ENCODE measurements around the gene CLMN. TPM values are rescaled to one million over a fixed set of nuclear protein-coding genes. Genes with fewer than 3 reads are reported as not detected.

The CLMN gene
- total and polyA plus RNA-seq, 10 of the 15 experiments (the other 5 are each of a cell fraction or from before 2014, with no cell fraction given): 7.8 to 49.3 (median 18.5) TPM

- 59% methylated on average over 8 of the region's 8 CpGs for WGBS (ENCODE audit: insufficient coverage, insufficient replicate concordance, low lambda C conversion rate, missing lambda C conversion rate)
- no peak overlapping the region for H3K9ac ChIP-seq (ENCODE audit: control insufficient read depth, insufficient read depth, low read length)
- ChIA-PET SMC1A (ENCODE audit: uncharacterized antibody, unreplicated experiment) (interaction anchor here (0.9 to 1.1 kb wide), 2 partner anchors 9 to 34 kb away, joined by 3 read pairs; no protein-coding TSS in a partner anchor), POLR2A (no interaction called here), RAD21 (ENCODE audit: unreplicated experiment) (interaction anchor here (0.7 to 1.1 kb wide), 3 partner anchors 24 to 141 kb away, joined by 3 read pairs; no protein-coding TSS in a partner anchor), CTCF (no interaction called here)
- no TSS peak for BruUV-seq (replicated peaks)
- intact Hi-C loops (cut with micrococcal nuclease; ENCODE audit: unreplicated experiment): no loop called here
- H3K4me2 ChIP-seq (ENCODE audit: control insufficient read depth, insufficient read depth): no peak overlapping the region
- no peaks in the 10 kb centered on the region; the same call in 2 of the 3 replicates for H3K9me3 ChIP-seq (replicated peaks; ENCODE audit: control insufficient read depth, insufficient read depth, low read length)
- TF ChIP-seq LARP7 (IDR thresholded peaks at IDR 0.05) (no peak), NFXL1 (IDR thresholded peaks at IDR 0.05; ENCODE audit: borderline replicate concordance) (no peak), STAT1 (conservative IDR thresholded peaks at IDR 0.05) (no peak), PML (IDR thresholded peaks at IDR 0.05; ENCODE audit: low read length) (no peak), JUND (IDR thresholded peaks at IDR 0.05; ENCODE audit: low read depth, low read length) (no peak), RFX5 (IDR thresholded peaks at IDR 0.05; ENCODE audit: low read depth, low read length) (no peak), E4F1 (IDR thresholded peaks at IDR 0.05; ENCODE audit: borderline replicate concordance, partially characterized antibody) (no peak), MEF2A (IDR thresholded peaks at IDR 0.05; ENCODE audit: insufficient read depth, low read depth, low read length) (no peak), YBX1 (IDR thresholded peaks at IDR 0.05) (no peak)
- TF ChIP-seq, protein P1, sequence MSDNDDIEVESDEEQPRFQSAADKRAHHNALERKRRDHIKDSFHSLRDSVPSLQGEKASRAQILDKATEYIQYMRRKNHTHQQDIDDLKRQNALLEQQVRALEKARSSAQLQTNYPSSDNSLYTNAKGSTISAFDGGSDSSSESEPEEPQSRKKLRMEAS (IDR thresholded peaks at IDR 0.05; ENCODE audit: low read depth, low read length): no peak
- TF ChIP-seq, protein P2, sequence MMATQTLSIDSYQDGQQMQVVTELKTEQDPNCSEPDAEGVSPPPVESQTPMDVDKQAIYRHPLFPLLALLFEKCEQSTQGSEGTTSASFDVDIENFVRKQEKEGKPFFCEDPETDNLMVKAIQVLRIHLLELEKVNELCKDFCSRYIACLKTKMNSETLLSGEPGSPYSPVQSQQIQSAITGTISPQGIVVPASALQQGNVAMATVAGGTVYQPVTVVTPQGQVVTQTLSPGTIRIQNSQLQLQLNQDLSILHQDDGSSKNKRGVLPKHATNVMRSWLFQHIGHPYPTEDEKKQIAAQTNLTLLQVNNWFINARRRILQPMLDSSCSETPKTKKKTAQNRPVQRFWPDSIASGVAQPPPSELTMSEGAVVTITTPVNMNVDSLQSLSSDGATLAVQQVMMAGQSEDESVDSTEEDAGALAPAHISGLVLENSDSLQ (IDR thresholded peaks at IDR 0.05): no peak
- no peak for FAIRE-seq
- DNase-seq (ENCODE audit: low read depth, low spot score): no peak
- H3K79me2 ChIP-seq (ENCODE audit: control insufficient read depth, insufficient read depth, low read length): no peaks in the 10 kb centered on the region
- no peak overlapping the region for H3K27ac ChIP-seq (ENCODE audit: control insufficient read depth, insufficient read depth)
- no peak overlapping the region for H2AFZ ChIP-seq (ENCODE audit: control insufficient read depth, low read depth, low read length)
- no peaks in the 10 kb centered on the region; a peak in 1 of 4 replicates for H3K36me3 ChIP-seq (ENCODE audit: control insufficient read depth in 2 of 2, insufficient read depth in 2 of 2, low read length in 1 of 2)
- no peaks in the 10 kb centered on the region for H3K27me3 ChIP-seq (replicated peaks in 1 of 2; ENCODE audit: control insufficient read depth in 2 of 2, insufficient read depth in 2 of 2, low read length in 1 of 2)
- peaks cover 3% of the 10 kb centered on the region; the same call in 1 of the 2 replicates for H3K4me1 ChIP-seq (ENCODE audit: control insufficient read depth, insufficient read depth, low read length)
- H4K20me1 ChIP-seq (ENCODE audit: control insufficient read depth, insufficient read depth): no peaks in the 10 kb centered on the region
- no peak for ATAC-seq
- no peak overlapping the region for H3K4me3 ChIP-seq
- in situ Hi-C loops (cut with MboI): no loop called here
These were observed 26.9 kb downstream of the CLMN start for GRCh38 chr14:95292660-95293425.

All from GM12878 (cell line).